G401.6 (cell line): ENCODE data around the gene TAF3.
"Not testable (repeated sequence)": the region's sequence is repeated elsewhere in the genome, so short reads cannot be mapped to it uniquely, and the experiment has no call there.

ENCODE experiments used
- FAIRE-seq: peaks from 2 replicates; lab custom pipeline; 2012; peaks lifted over from hg19 to GRCh38; lab: Jason Lieb, UNC

Gene TAF3

GRCh38 chr10:7971949-7972348 is 153.6 kb downstream of the TAF3 start:
- no peak for FAIRE-seq

DNA sequence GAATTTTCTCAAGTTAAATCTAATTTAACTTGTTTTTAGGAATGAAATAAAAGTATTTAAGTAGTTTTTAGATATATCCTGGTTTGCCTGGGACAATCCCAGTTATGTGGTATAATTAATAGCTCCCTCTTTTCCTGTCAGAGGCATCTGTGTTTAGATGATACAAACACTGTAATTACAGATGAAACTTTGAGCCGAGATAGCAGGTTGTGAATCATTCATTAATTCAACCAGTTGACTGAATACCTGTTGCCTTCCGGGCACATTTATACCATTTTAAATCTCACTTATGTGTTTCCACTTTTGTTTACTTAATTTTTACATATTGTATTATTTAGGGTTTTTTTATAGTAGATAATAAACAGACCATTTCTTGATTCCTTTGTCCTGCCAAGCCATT is 154.1 kb downstream of the TAF3 start:
- FAIRE-seq, result no peak

- FAIRE-seq, result no peak
Observed at GRCh38 chr10:7980196-7980595, 161.9 kb downstream of the TAF3 start.

DNA sequence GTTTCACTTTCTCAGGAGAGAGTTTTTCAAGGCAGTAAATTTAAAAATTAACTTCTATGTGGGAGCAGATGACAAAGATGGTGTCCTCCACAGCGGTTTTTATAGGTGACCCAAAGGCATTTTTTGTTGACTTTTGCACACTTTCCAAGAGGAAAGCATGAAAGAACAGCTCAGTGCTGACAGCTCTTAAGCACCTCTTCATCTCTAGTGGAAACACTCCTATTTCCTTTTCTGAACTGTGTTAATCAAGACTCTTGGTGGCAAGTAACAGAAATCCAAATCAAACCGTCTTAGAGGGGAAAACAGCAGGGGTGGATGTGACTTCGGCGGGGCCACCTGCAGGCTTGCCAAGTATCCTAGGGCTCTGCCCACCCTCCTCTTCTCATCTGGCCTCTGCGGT is 164.4 kb downstream of the TAF3 start:
- no peak for FAIRE-seq

DNA sequence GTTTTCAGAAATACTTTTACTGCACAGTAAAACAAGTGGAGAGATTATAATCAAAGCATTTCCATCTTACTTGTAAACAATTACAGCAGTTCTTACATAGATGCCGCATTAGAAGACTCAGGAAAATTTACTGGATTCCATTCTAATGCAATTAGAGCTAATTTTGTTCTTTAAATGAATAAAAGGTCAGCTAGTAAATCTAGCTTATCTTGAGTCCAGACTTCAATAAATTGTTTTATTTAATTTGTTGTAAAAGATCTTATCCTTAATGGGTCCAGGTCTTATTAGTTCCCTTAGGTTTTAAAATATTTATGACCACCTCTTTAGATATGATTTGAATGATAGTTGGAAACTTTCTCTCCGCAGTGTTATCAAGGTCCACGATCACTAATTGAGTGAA is 166.0 kb downstream of the TAF3 start:
- FAIRE-seq, result no peak

- no peak for FAIRE-seq
Observed at GRCh38 chr10:7984896-7985295, 166.6 kb downstream of the TAF3 start.

DNA sequence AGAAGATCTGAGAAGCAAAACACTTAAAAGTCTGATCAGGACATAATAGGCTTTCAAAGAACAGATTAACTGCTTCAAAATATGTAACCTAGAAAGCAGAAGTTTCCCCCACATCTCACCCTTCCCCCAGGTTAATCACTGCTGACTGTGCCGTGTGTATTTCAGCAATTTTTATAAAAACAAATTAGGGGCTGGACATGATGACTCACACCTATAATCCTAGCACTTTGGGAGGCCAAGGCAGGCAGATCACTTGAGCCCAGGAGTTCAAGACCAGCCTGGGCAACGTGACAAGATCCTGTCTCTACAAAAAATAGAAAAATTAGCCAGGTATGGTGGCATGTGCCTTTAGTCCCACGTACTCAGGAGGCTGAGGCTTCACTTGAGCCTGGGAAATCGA is 168.5 kb downstream of the TAF3 start:
- no peak for FAIRE-seq

- no peak for FAIRE-seq
Observed at GRCh38 chr10:7988989-7989388, 170.7 kb downstream of the TAF3 start.

DNA sequence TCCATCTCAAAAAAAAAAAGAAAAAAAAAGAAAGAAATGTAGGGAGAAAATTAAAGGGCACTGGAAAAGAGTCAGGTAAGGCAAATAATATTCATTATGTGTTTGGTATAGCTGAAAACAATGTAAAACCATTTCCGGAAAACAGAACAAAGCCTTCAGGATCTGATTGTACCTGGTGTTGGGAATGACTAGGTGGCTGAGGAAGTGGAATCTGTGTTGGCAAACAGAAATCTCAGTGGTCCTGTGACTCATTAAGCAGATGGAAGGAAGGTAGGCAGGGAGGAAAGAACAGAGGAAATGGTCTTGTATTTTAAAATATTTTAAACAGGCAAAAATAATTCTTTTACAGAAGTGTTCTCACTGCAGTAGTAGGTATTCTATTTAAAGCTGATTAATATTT is 180.5 kb downstream of the TAF3 start:
- FAIRE-seq, result no peak

DNA sequence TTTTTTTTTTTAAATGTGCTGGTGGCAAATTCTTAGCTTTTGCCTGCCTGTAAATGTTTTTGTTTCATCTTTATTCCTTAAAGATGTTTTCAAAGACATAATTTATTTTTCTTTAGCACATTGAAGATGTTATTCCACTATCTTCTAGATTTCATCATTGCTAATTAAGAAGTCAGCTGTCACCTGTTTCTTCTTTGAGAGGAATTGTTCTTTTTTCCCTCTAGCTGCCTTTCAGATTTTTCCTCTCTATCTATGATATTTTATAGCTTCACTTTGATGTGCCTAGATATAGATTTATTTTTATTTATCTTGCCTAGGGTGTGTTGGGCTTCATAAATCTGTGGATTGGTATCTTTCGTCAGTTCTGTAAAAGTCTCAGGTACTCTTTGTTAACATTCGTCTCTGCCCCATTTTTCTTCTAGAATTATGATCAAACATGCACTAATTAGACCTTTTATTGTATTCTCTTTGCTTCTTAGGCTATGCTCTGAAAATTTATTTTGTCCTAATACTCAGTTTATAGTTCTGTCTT is 186.2 kb downstream of the TAF3 start:
- no peak for FAIRE-seq

DNA sequence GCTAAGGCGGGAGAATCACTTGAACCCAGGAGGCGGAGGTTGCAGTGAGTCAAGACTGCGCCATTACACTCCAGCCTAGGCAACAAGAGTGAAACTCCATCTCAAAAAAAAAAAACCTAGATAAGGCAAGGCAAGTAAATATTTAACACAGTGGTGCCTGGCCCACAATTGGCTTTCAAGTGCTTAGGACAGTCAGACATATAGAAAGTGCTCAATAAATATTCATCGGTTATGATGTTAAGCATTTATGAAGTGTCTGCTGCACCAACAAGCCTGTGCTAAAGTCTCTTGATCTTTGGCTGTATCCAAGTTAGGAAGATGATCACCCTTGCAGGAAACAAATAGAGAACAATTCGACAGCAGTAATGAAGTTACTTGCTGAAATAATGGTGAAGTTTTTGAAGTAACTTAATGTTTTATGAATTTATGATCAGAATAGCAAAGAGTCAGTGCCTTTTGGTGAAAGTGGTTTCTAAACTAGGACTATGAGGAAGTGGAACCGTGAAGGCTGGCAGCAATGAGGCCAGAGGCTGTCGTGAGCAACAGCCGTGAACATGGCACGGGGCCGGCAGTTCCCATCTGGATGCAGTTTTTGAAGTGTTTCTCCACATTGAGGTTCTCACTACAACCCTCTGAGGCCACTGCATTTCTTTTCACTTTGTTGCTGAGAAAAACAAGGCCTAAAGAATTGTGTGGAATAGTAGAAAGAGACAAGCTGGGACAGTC is 188.1 kb downstream of the TAF3 start:
- no peak for FAIRE-seq

DNA sequence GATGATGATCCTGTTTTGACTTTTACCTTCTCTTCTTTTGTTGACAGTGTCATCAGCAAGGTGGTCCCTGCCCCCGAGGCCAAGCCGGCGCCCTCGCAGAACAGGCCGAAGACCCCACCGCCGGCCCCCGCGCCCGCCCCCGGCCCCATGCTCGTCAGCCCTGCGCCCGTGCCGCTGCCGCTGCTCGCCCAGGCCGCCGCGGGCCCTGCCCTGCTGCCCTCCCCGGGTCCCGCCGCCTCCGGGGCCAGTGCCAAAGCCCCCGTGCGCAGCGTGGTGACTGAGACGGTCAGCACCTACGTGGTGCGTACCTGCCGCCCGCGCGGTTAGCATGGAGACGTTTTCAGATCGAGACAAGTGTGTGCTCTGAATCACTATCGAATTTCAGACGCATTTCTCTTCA is 190.7 kb downstream of the TAF3 start:
- FAIRE-seq, result no peak

DNA sequence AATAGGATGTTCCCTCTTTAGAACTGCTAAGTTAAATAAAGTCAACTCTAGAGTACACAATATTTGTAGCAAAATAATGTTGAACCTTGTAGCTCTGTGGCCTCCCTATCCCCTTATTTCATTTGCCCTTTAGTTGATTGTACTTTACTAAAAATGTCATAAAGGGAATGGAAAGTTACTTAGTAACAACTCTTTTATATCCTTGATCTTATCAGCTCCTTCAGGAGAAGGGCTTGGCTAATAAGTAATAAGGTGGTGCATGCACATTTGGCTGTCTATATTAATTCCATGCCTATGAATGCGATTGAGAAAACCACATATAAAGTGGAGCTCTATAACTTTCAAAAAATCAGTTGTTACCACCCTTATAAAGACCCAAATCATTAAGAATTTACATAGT is 194.7 kb downstream of the TAF3 start:
- FAIRE-seq, result no peak

DNA sequence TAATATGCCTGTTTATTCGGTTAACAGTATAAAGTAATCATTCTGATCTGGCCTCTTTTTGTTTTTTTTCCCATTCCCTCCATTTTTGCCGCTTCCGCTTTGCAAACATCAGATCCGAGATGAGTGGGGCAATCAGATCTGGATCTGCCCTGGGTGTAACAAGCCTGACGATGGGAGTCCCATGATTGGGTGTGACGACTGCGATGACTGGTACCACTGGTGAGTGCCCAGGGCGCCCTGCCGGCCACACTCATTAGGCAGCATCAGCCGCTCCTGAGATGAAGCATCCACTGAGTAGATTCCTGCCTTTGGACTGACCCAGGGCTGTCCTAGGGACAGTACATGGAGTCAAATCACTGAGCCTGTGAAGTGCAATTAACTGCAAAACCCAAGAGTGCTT is 195.3 kb downstream of the TAF3 start:
- no peak for FAIRE-seq

DNA sequence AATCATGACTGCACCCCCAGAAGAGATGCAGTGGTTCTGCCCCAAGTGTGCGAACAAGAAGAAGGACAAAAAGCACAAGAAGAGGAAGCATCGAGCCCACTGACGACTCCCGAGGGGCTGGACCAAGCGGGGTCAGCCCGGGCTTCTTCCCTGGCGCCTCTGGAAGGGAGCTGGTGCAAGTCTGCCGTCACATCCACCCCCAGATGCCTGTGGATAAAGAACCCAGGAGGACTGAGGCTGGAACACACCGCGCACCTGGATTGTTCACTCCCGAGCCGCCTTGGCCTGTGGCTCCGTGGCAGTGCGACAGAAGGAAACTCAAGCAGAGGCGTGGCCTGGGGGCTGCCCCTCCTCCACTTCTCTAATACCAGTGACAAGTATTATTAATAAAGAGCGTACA is 196.3 kb downstream of the TAF3 start:
- no peak for FAIRE-seq

- FAIRE-seq, result no peak
Observed at GRCh38 chr10:8017277-8017676, 199.0 kb downstream of the TAF3 start.

GRCh38 chr10:8023321-8023720 is 205.0 kb downstream of the TAF3 start:
- FAIRE-seq, result no peak

- no peak for FAIRE-seq
Observed at GRCh38 chr10:8023851-8024250, 205.5 kb downstream of the TAF3 start.

GRCh38 chr10:8026349-8027259 is 208.3 kb downstream of the TAF3 start:
- FAIRE-seq, result no peak

GRCh38 chr10:8031211-8031610 is 212.9 kb downstream of the TAF3 start:
- not testable (repeated sequence) for FAIRE-seq

DNA sequence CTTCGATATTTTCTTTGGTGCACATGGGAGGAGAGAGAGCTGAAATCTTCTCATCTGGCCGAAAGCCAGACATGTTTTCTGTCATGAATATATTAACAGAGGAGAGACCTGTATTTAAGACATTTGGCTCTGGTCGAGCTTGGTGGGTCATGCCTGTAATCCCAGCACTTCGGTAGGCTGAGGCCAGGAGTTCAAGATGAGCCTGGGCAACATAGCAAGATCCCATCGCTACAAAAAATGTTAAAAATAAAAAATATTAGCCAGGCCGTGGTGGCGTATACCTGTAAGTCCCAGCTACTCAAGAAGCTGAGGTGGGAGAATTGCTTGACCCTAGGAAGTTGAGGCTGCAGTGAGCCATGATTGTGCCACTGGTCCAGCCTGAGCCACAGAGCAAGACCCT is 214.3 kb downstream of the TAF3 start:
- FAIRE-seq, result no peak

DNA sequence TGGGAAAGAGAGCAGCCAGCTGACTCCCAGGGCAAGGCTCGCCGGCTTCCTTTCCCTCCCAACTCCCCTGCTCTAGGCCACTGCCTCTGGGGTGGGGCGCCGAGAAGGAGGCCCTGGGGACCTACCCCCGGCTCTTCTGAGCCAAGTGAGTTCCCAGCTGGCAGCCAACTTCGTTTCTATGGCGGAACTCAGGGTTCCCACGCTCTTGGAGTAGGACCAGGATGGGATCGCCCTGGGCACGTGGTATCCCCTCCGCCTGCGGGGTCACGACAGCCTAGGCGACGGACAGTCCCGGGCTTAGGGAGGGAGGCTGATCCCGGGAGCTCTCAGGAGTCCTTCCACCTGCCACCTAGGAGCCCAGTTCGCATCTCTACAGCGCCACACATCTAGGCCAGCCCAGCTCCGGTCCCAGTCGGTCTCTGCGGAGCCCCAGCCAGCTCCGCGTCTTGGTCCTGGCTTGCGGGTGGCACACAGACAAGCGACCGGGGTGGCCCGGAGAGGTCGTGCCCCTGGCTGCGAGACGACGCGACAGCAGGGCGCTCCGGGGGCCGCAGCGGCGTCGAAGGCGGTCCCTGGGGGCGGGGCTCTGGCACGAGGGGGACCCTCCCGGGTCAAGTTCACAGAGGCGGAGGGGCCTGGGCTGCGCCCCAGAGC is 215.6 kb downstream of the TAF3 start:
- FAIRE-seq, result no peak

DNA sequence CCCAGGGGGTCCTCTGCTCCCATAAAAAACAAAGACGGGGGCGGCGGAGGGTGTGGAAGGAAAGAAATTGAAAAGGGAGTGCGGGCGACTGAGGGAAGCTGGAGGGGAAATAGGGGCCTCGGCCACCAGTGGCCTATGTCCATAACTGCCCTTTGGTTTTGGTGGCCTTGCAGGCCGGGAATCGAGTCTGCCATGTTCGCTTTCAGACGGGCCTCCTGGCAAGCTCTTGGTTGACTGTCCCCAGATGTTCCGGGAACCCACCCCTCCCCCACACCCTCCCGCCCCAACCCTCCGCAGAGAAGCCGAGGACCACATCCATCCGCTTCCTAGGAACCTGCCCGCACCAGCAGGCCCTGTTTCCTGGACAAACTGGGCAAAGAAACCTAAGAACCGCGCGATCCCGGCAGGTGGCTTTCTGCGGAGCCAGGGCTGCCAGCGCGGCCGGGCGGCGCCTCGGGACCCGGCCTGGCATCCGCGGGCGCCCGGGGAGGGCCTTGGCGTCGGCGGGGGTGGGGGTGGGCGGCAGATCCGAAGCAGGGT is 216.2 kb downstream of the TAF3 start:
- no peak for FAIRE-seq
